Hepatocyte (in vitro differentiated cells): Measurements from ENCODE around the gene FIBP. TPM values are rescaled to one million over a fixed set of nuclear protein-coding genes. Genes with fewer than 3 reads are reported as not detected.

Experiments
- DNase-seq: peaks from one replicate; pipeline ENCODE4 v3.0.0-alpha.2; 2016; ENCODE audit warnings: low spot score
- H2AFZ ChIP-seq: fragments of 200-600 bp; sonication (generic); 2 replicates; pipeline ENCODE4 v1.6.0; 2016; ENCODE audit warnings: antibody characterized with exemption, mild to moderate bottlenecking
- H3K27ac ChIP-seq: fragments of 200-600 bp; sonication (generic); 2 replicates; pipeline ENCODE4 v1.5.1; 2016; ENCODE audit warnings: mild to moderate bottlenecking
- H3K27me3 ChIP-seq: fragments of 200-600 bp; sonication (generic); 2 replicates; pipeline ENCODE4 v1.6.1; 2016
- H3K36me3 ChIP-seq: fragments of 200-600 bp; sonication (generic); replicated peaks from 2 replicates; pipeline ENCODE4 v1.5.1; 2016; ENCODE audit warnings: low read depth; ENCODE audit not compliant: insufficient read depth
- H3K4me1 ChIP-seq: fragments of 200-600 bp; sonication (generic); 2 replicates; pipeline ENCODE4 v1.5.1; 2016; ENCODE audit warnings: mild to moderate bottlenecking, moderate library complexity; ENCODE audit not compliant: insufficient read depth
- H3K4me2 ChIP-seq: fragments of 200-600 bp; sonication (generic); 2 replicates; pipeline ENCODE4 v1.6.0; 2016
- H3K4me3 ChIP-seq: fragments of 200-600 bp; sonication (generic); 2 replicates; pipeline ENCODE4 v1.5.1; 2016; ENCODE audit warnings: mild to moderate bottlenecking
- H3K79me2 ChIP-seq: fragments of 200-600 bp; sonication (generic); 2 replicates; pipeline ENCODE4 v1.6.0; 2017; ENCODE audit warnings: mild to moderate bottlenecking
- H3K9me2 ChIP-seq: fragments of 200-600 bp; sonication (generic); replicated peaks from 2 replicates; pipeline ENCODE4 v1.6.0; 2017; ENCODE audit warnings: mild to moderate bottlenecking; ENCODE audit not compliant: insufficient read depth
- H3K9me3 ChIP-seq: fragments of 200-600 bp; sonication (generic); 2 replicates; pipeline ENCODE4 v1.5.1; 2016; ENCODE audit warnings: low read depth, mild to moderate bottlenecking
- H4K20me1 ChIP-seq: fragments of 200-600 bp; sonication (generic); 2 replicates; pipeline ENCODE4 v1.6.0; 2016; ENCODE audit warnings: mild to moderate bottlenecking; ENCODE audit not compliant: insufficient read depth, poor library complexity, severe bottlenecking
- EZH2 ChIP-seq: fragments of 200-600 bp; sonication (generic); IDR thresholded peaks from 2 replicates; pipeline ENCODE4 v1.6.1; 2016; ENCODE audit warnings: antibody characterized with exemption, mild to moderate bottlenecking, borderline replicate concordance
- EZH2phosphoT487 ChIP-seq: fragments of 200-600 bp; sonication (generic); IDR thresholded peaks from one replicate; pipeline ENCODE4 v1.6.1; 2018; ENCODE audit warnings: antibody characterized with exemption, mild to moderate bottlenecking, low read depth, moderate library complexity; ENCODE audit not compliant: unreplicated experiment, severe bottlenecking
- WGBS: methylation state at CpG from one replicate; pipeline ENCODE4 v1.1.6; 2016; ENCODE audit warnings: low lambda C conversion rate; ENCODE audit errors: missing lambda C conversion rate; 5-methylcytosine and 5-hydroxymethylcytosine counted together
- polyA plus RNA-seq: library from polyadenylated mRNA; unstranded; fragments of >200 nt; fragmentation: Nextera tagmentation; extraction: Ambion mirVana; gene quantifications from 2 replicates; pipeline ENCODE4 v1.2.1, GENCODE V29; 2016
- total RNA-seq: library from RNA; depleted of rRNA; stranded (reverse); fragments of >200 nt; gene quantifications from 2 replicates; pipeline ENCODE4 v1.2.3, GENCODE V29; 2014
- TF ChIP-seq, protein P1 (sequence below): fragments of 200-600 bp; sonication (generic); IDR thresholded peaks from 2 replicates; pipeline ENCODE4 v1.5.1; 2016; ENCODE audit warnings: antibody characterized with exemption, mild to moderate bottlenecking; ENCODE audit not compliant: poor library complexity

FIBP gene
- total and polyA plus RNA-seq, 2 experiments from 2014 or later, result 74.9 to 93.6 TPM

GRCh38 chr11:65918211-65919140 is 30.2 kb upstream of the FIBP start, which contains the start of gene C11orf68:
C11orf68 (minus strand) TSS chr11:65919062; CDS start chr11:65919031, 31 bp downstream.
- no peaks in the 10 kb centered on the region for H3K36me3 ChIP-seq
- peak within 1 kb of the TSS; percentile 88 for H2AFZ ChIP-seq
- peaks cover 32% of the 10 kb centered on the region for H3K79me2 ChIP-seq
- peaks cover 40% of the 10 kb centered on the region for H3K4me1 ChIP-seq
- 10% methylated on average over 36 of the region's 77 CpGs for WGBS
- H3K4me2 ChIP-seq, result peak within 1 kb of the TSS; percentile 93
- peak within 1 kb of the TSS; percentile 94 for H3K27ac ChIP-seq
- no peaks in the 10 kb centered on the region for H3K27me3 ChIP-seq
- no peaks in the 10 kb centered on the region for H4K20me1 ChIP-seq
- DNase-seq, result no peak
- H3K9me2 ChIP-seq, result no peaks in the 10 kb centered on the region
- TF ChIP-seq EZH2 (no peak), EZH2phosphoT487 (no peak)
- TF ChIP-seq, protein P1, sequence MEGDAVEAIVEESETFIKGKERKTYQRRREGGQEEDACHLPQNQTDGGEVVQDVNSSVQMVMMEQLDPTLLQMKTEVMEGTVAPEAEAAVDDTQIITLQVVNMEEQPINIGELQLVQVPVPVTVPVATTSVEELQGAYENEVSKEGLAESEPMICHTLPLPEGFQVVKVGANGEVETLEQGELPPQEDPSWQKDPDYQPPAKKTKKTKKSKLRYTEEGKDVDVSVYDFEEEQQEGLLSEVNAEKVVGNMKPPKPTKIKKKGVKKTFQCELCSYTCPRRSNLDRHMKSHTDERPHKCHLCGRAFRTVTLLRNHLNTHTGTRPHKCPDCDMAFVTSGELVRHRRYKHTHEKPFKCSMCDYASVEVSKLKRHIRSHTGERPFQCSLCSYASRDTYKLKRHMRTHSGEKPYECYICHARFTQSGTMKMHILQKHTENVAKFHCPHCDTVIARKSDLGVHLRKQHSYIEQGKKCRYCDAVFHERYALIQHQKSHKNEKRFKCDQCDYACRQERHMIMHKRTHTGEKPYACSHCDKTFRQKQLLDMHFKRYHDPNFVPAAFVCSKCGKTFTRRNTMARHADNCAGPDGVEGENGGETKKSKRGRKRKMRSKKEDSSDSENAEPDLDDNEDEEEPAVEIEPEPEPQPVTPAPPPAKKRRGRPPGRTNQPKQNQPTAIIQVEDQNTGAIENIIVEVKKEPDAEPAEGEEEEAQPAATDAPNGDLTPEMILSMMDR, result no peak
- H3K9me3 ChIP-seq, result no peaks in the 10 kb centered on the region
- H3K4me3 ChIP-seq, result peak within 1 kb of the TSS; percentile 97

GRCh38 chr11:65917434-65918210 is 29.4 kb upstream of the FIBP start:
- Histone ChIP-seq H3K36me3 (no peaks in the 10 kb centered on the region), H3K4me3 (peak overlapping the region; percentile 97), H3K9me2 (no peaks in the 10 kb centered on the region), H2AFZ (no peak overlapping the region), H3K9me3 (no peaks in the 10 kb centered on the region), H4K20me1 (no peaks in the 10 kb centered on the region), H3K4me2 (peak overlapping the region; percentile 93), H3K27me3 (no peaks in the 10 kb centered on the region), H3K27ac (peak overlapping the region; percentile 94), H3K79me2 (peaks cover 32% of the 10 kb centered on the region), H3K4me1 (peaks cover 42% of the 10 kb centered on the region)
- DNase-seq, result no peak
- 94% methylated on average over 35 of the region's 35 CpGs for WGBS
- TF ChIP-seq EZH2 (no peak), EZH2phosphoT487 (no peak)
- TF ChIP-seq, protein P1, result no peak

GRCh38 chr11:65917077-65917433 is 28.8 kb upstream of the FIBP start:
- no peak overlapping the region for H2AFZ ChIP-seq
- no peaks in the 10 kb centered on the region for H3K36me3 ChIP-seq
- H3K27me3 ChIP-seq, result no peaks in the 10 kb centered on the region
- H4K20me1 ChIP-seq, result no peaks in the 10 kb centered on the region
- 100% methylated on average over 3 of the region's 3 CpGs for WGBS
- DNase-seq, result no peak
- no peak for TF ChIP-seq EZH2
- TF ChIP-seq, protein P1, result no peak
- no peak for TF ChIP-seq EZH2phosphoT487
- no peak overlapping the region for H3K4me3 ChIP-seq
- H3K79me2 ChIP-seq, result peaks cover 32% of the 10 kb centered on the region
- no peaks in the 10 kb centered on the region for H3K9me3 ChIP-seq
- peak overlapping the region; percentile 91 for H3K27ac ChIP-seq
- no peaks in the 10 kb centered on the region for H3K9me2 ChIP-seq
- peaks cover 43% of the 10 kb centered on the region for H3K4me1 ChIP-seq
- H3K4me2 ChIP-seq, result peak overlapping the region; percentile 93
